Mammary epithelial cell (primary cell): Measurements from ENCODE around the gene PCDHGA12.

ENCODE experiments used
- EZH2 ChIP-seq: IDR thresholded peaks from 2 replicates; pipeline ENCODE4 v1.6.1; 2012; ENCODE audit warnings: low read length, inconsistent platforms, borderline replicate concordance
- TF ChIP-seq, protein P1 (sequence below), 2 donors: IDR thresholded peaks in 1 of 2; conservative IDR thresholded peaks in 1 of 2; 2 replicates each; pipeline ENCODE4 v1.5.1; 2011 to 2012; ENCODE audit warnings: inconsistent platforms in 2 of 2, low read length in 2 of 2, mild to moderate bottlenecking in 2 of 2, control low read depth in 1 of 2, low read depth in 1 of 2; ENCODE audit not compliant: insufficient read depth in 1 of 2; ENCODE audit errors: extremely low read depth in 1 of 2

- no peak for TF ChIP-seq EZH2
- TF ChIP-seq, protein P1, sequence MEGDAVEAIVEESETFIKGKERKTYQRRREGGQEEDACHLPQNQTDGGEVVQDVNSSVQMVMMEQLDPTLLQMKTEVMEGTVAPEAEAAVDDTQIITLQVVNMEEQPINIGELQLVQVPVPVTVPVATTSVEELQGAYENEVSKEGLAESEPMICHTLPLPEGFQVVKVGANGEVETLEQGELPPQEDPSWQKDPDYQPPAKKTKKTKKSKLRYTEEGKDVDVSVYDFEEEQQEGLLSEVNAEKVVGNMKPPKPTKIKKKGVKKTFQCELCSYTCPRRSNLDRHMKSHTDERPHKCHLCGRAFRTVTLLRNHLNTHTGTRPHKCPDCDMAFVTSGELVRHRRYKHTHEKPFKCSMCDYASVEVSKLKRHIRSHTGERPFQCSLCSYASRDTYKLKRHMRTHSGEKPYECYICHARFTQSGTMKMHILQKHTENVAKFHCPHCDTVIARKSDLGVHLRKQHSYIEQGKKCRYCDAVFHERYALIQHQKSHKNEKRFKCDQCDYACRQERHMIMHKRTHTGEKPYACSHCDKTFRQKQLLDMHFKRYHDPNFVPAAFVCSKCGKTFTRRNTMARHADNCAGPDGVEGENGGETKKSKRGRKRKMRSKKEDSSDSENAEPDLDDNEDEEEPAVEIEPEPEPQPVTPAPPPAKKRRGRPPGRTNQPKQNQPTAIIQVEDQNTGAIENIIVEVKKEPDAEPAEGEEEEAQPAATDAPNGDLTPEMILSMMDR (conservative IDR thresholded peaks at IDR 0.05 in 1 of 2, IDR thresholded peaks at IDR 0.05 in 1 of 2; ENCODE audit: extremely low read depth in 1 of 2, insufficient read depth in 1 of 2, low read depth in 1 of 2, low read length in 2 of 2) = no peak
Measured at GRCh38 chr5:141419074-141419880, 11.0 kb upstream of the PCDHGA12 start.
